Measurements from ENCODE around the gene RCAN3.

The RCAN3 gene

DNA sequence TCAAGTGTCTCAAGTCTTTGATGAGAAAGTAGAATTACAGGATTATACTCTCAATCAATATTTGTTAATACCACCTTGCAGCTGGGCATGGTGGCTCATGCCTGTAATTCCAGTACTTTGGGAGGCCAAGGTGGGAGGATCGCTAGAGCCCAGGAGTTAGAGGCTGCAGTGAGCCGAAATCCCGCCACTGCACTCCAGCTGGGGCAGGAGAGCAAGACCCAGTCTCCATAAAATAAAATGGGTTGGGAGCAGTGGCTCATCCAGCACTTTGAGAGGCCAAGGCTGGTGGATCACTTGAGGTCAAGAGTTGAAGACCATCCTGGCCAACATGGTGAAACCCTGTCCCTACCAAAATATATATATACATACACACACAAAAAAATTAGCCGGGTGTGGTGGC, 52.1 kb downstream of the RCAN3 start:
- no peaks in the 10 kb centered on the region for H3K36me3 ChIP-seq (ENCODE audit: insufficient read depth, low read length)
- ATAC-seq (ENCODE audit: insufficient read depth, low read depth), result no peak
- no peak overlapping the region for H2AFZ ChIP-seq (ENCODE audit: low read depth, low read length)
- H3K79me2 ChIP-seq (ENCODE audit: insufficient read depth, low read length), result no peaks in the 10 kb centered on the region
- H3K4me3 ChIP-seq (ENCODE audit: low read depth in 1 of 2, low read length in 2 of 2), result no peak overlapping the region
- no peak overlapping the region for H3K4me2 ChIP-seq (ENCODE audit: insufficient read depth, low read length)
- H3K9ac ChIP-seq (ENCODE audit: low read depth, low read length), result no peak overlapping the region
- H4K20me1 ChIP-seq (ENCODE audit: insufficient read depth, low read length), result no peaks in the 10 kb centered on the region
- H3K27me3 ChIP-seq (ENCODE audit: insufficient read depth, low read length, poor library complexity), result peaks cover 17% of the 10 kb centered on the region
- no peaks in the 10 kb centered on the region for H3K4me1 ChIP-seq (ENCODE audit: insufficient read depth, low read length)
- H3K9me3 ChIP-seq (ENCODE audit: insufficient read depth, low read length, severe bottlenecking), result no peaks in the 10 kb centered on the region
- TF ChIP-seq, protein P1, sequence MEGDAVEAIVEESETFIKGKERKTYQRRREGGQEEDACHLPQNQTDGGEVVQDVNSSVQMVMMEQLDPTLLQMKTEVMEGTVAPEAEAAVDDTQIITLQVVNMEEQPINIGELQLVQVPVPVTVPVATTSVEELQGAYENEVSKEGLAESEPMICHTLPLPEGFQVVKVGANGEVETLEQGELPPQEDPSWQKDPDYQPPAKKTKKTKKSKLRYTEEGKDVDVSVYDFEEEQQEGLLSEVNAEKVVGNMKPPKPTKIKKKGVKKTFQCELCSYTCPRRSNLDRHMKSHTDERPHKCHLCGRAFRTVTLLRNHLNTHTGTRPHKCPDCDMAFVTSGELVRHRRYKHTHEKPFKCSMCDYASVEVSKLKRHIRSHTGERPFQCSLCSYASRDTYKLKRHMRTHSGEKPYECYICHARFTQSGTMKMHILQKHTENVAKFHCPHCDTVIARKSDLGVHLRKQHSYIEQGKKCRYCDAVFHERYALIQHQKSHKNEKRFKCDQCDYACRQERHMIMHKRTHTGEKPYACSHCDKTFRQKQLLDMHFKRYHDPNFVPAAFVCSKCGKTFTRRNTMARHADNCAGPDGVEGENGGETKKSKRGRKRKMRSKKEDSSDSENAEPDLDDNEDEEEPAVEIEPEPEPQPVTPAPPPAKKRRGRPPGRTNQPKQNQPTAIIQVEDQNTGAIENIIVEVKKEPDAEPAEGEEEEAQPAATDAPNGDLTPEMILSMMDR (IDR thresholded peaks at IDR 0.05; ENCODE audit: borderline replicate concordance, extremely low read depth, low read length, poor library complexity, severe bottlenecking), result no peak
- TF ChIP-seq EZH2 (IDR thresholded peaks at IDR 0.05; ENCODE audit: borderline replicate concordance, low read depth, low read length, severe bottlenecking), result no peak
- no peak for DNase-seq
- no peak overlapping the region for H3K27ac ChIP-seq (ENCODE audit: low read length)

DNA sequence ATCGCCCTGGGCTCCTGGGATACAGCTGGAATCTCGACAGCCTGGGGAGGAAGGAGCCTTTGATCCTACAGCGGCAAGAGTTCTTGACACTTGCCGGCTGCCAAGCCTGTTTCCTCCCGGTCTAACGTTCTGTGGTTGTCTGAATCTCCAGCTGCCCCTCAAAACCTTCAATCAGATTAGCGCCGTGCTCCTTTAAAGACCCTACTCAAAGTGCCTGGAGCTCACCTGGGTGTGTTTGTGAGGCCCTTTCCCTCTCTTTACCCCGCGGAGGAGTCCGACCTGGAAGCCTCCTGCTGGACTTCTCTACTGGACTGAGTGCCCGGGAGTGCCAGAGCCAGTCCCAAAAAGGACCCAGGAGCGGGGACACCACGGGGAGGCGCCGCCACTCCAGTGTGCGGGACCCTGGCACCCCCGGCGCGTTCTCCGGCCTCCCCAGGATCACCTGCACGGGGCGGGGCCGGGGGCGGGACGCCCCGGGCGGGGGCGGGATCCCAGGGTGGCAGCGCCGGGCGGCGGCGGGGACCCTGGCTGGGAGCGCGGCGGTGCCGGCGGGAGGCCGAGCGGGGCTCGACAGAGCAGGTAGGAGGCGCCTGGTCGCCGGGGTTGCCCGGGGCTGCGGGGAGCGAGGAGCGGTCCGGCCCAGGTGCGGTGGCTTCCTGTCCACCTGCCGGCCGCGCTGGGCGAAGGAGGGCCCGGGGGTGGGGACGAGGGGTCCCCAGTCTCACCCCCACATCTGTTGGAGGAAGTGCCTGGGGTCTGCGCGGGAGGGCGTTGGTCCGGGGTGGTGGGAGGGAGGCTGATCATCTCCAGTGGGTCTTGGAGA, 53.2 kb downstream of the RCAN3 start, which contains the start of gene NCMAP:
TSS of gene NCMAP (plus strand) at position 497 of the 823 bp plus-strand sequence. CDS start 39,344 bp downstream, outside the sequence.
- no peaks in the 10 kb centered on the region for H4K20me1 ChIP-seq (ENCODE audit: insufficient read depth, low read length)
- TF ChIP-seq, protein P1 (IDR thresholded peaks at IDR 0.05; ENCODE audit: borderline replicate concordance, extremely low read depth, low read length, poor library complexity, severe bottlenecking), result no peak
- peak; percentile 24 for TF ChIP-seq EZH2 (IDR thresholded peaks at IDR 0.05; ENCODE audit: borderline replicate concordance, low read depth, low read length, severe bottlenecking)
- H3K4me3 ChIP-seq (ENCODE audit: low read depth in 1 of 2, low read length in 2 of 2), result no peak within 1 kb of the TSS
- no peaks in the 10 kb centered on the region for H3K4me1 ChIP-seq (ENCODE audit: insufficient read depth, low read length)
- no peak within 1 kb of the TSS for H2AFZ ChIP-seq (ENCODE audit: low read depth, low read length)
- H3K27me3 ChIP-seq (ENCODE audit: insufficient read depth, low read length, poor library complexity), result peaks cover 13% of the 10 kb centered on the region
- no peaks in the 10 kb centered on the region for H3K36me3 ChIP-seq (ENCODE audit: insufficient read depth, low read length)
- DNase-seq (no peak), ATAC-seq (ENCODE audit: insufficient read depth, low read depth) (no peak)
- H3K27ac ChIP-seq (ENCODE audit: low read length), result no peak within 1 kb of the TSS
- no peaks in the 10 kb centered on the region for H3K9me3 ChIP-seq (ENCODE audit: insufficient read depth, low read length, severe bottlenecking)
- no peaks in the 10 kb centered on the region for H3K79me2 ChIP-seq (ENCODE audit: insufficient read depth, low read length)
- no peak within 1 kb of the TSS for H3K9ac ChIP-seq (ENCODE audit: low read depth, low read length)
- H3K4me2 ChIP-seq (ENCODE audit: insufficient read depth, low read length), result no peak within 1 kb of the TSS

DNA sequence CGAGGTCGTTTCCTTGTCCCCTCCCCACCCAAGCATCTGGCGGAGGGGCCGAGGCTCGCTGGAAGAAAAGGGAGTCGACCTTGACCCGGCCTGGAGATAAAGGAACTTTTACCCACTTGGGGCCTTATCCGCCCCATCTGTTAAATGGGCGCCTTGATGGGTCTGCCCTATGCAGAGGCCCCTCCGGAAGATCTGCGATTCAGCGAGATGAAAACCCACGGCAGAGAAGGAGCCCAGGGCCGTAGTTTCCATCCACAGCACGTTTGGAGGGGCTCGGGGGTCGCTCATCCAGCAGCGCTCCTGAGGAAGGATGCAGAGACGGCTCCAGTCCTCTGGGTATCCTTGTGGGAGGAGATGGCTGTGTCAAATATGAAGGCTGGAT, 53.8 kb downstream of the RCAN3 start:
- ATAC-seq (ENCODE audit: insufficient read depth, low read depth) (no peak), DNase-seq (no peak)
- TF ChIP-seq, protein P1 (IDR thresholded peaks at IDR 0.05; ENCODE audit: borderline replicate concordance, extremely low read depth, low read length, poor library complexity, severe bottlenecking), result no peak
- no peak for TF ChIP-seq EZH2 (IDR thresholded peaks at IDR 0.05; ENCODE audit: borderline replicate concordance, low read depth, low read length, severe bottlenecking)
- Histone ChIP-seq H3K27ac (ENCODE audit: low read length) (no peak overlapping the region), H4K20me1 (ENCODE audit: insufficient read depth, low read length) (no peaks in the 10 kb centered on the region), H3K4me2 (ENCODE audit: insufficient read depth, low read length) (no peak overlapping the region), H3K9ac (ENCODE audit: low read depth, low read length) (no peak overlapping the region), H3K36me3 (ENCODE audit: insufficient read depth, low read length) (no peaks in the 10 kb centered on the region), H2AFZ (ENCODE audit: low read depth, low read length) (no peak overlapping the region), H3K27me3 (ENCODE audit: insufficient read depth, low read length, poor library complexity) (peaks cover 13% of the 10 kb centered on the region), H3K79me2 (ENCODE audit: insufficient read depth, low read length) (no peaks in the 10 kb centered on the region), H3K4me3 (ENCODE audit: low read depth in 1 of 2, low read length in 2 of 2) (no peak overlapping the region), H3K4me1 (ENCODE audit: insufficient read depth, low read length) (no peaks in the 10 kb centered on the region), H3K9me3 (ENCODE audit: insufficient read depth, low read length, severe bottlenecking) (no peaks in the 10 kb centered on the region)

Data from DND-41 (cell line).